ENCODE measurements around the gene PLA2G2F.

Gene PLA2G2F

GRCh38 chr1:20178634-20179370 is 39.7 kb downstream of the PLA2G2F start:
- Mint-ChIP-seq H3K36me3 (ENCODE audit: insufficient read depth) (peaks cover 3% of the 10 kb centered on the region), H3K27ac (peak overlapping the region in 1 of 2 donors; percentile 17), H3K9me3 (peaks cover 2 to 12% of the 10 kb centered on the region in 2 donors), H3K4me1 (ENCODE audit: low read depth in 2 of 2) (no peaks in the 10 kb centered on the region), H3K27me3 (no peaks in the 10 kb centered on the region), H3K4me3 (no peak overlapping the region)
- no peak for DNase-seq
- no peak for ATAC-seq (replicated peaks)

DNA sequence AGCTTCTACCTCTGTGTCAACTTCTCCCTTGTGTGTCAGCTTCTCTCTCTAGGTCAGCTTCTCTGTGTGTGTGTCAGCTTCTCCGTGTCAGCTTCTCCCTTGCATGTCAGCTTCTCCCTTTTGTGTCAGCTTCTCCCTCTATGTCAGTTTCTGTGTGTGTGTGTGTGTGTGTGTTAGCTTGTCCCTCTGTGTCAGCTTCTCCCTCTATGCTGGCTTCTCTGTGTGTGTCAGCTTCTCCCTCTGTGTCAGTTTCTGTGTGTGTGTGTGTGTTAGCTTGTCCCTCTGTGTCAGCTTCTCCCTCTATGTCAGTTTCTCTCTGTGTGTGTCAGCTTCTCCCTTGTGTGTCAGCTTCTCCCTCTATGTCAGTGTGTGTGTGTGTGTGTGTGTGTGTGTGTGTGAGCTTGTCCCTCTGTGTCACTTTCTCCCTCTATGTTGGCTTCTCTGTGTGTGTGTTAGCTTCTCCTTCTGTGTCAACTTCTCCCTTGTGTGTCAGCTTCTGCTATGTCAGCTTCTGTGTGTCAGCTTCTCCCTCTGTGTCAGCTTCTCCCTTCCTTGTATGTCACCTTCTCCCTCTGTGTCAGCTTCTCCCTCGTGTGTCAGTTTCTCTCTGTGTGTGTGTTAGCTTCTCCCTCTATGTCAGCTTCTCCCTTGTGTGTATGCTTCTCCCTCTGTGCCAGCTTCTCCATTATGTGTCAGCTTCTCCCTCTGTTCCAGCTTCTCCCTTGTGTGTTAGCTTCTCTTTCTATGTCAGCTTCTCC is 40.4 kb downstream of the PLA2G2F start:
- peaks cover 2 to 12% of the 10 kb centered on the region in 2 donors for H3K9me3 Mint-ChIP-seq
- peaks cover 2 to 3% of the 10 kb centered on the region in 2 donors for H3K4me1 Mint-ChIP-seq (ENCODE audit: low read depth in 2 of 2)
- peak overlapping the region in 1 of 2 donors; percentile 17 for H3K27ac Mint-ChIP-seq
- H3K36me3 Mint-ChIP-seq (ENCODE audit: insufficient read depth), result peaks cover 3% of the 10 kb centered on the region
- no peaks in the 10 kb centered on the region for H3K27me3 Mint-ChIP-seq
- DNase-seq (no peak), ATAC-seq (replicated peaks) (no peak)
- H3K4me3 Mint-ChIP-seq, result no peak overlapping the region

DNA sequence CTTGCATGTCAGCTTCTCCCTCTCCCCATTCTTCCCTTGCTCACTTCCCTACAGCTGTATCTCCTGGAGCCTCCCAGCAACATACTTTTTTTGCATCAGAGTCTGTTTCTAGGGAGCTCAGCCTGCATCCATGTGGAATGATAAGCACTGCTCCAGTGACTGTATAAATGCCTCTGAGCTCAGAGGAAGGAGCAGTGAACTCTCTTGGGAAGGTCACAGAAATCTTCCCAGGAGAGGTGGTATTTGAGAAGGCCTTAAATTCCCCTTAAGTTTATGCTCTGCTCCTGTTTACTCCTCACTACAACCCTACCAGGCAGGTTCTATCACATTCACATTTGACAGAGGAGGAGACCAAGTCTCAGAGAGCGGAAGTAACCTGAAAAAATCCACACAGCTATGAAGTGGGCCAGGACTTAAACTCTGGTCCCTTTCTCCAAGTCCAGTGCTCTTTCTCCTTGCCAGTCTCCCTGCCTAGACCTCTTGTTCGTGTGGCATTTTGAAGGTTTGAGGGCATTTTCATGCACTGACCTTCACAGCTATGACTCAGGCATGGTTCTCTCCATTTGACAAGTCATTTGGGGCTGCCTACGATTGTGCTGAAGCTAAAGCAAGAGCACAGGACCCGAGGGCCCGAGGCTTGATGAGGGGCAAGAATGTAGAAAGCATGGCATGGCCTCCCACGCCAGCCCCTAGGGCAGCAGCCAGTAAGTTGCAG is 41.2 kb downstream of the PLA2G2F start:
- Mint-ChIP-seq H3K27me3 (no peaks in the 10 kb centered on the region), H3K4me3 (no peak overlapping the region)
- ATAC-seq (replicated peaks), result no peak

DNA sequence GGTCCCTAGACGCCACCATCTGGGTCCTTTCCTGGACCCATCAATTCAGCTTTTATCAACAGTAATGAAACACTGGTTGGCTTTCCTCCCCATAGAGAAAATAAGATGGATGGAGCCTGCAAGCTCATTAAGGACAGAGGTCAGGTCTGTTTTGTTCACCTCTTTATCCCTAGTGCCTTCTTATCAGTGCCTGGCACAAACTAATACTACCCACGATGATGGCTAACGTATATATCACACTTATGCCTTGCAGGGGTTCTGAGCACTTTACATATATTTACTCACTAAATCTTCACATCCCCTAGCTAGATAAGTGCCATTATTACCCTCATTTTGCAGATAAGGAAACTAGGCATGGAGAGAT is 41.7 kb downstream of the PLA2G2F start:
- Mint-ChIP-seq H3K4me1 (ENCODE audit: low read depth in 2 of 2) (peaks cover 11 to 12% of the 10 kb centered on the region in 2 donors), H3K27me3 (no peaks in the 10 kb centered on the region), H3K36me3 (ENCODE audit: insufficient read depth) (peaks cover 6% of the 10 kb centered on the region), H3K9me3 (peaks cover 2 to 12% of the 10 kb centered on the region in 2 donors), H3K27ac (no peak overlapping the region), H3K4me3 (no peak overlapping the region)
- ATAC-seq (replicated peaks), result no peak
- DNase-seq, result no peak

More for the DNA sequence above, 41.2 kb downstream of the PLA2G2F start:
- H3K27ac Mint-ChIP-seq, result no peak overlapping the region
- peaks cover 9 to 10% of the 10 kb centered on the region in 2 donors for H3K4me1 Mint-ChIP-seq (ENCODE audit: low read depth in 2 of 2)
- peaks cover 2 to 12% of the 10 kb centered on the region in 2 donors for H3K9me3 Mint-ChIP-seq
- no peak for DNase-seq
- H3K36me3 Mint-ChIP-seq (ENCODE audit: insufficient read depth), result peaks cover 4% of the 10 kb centered on the region

DNA sequence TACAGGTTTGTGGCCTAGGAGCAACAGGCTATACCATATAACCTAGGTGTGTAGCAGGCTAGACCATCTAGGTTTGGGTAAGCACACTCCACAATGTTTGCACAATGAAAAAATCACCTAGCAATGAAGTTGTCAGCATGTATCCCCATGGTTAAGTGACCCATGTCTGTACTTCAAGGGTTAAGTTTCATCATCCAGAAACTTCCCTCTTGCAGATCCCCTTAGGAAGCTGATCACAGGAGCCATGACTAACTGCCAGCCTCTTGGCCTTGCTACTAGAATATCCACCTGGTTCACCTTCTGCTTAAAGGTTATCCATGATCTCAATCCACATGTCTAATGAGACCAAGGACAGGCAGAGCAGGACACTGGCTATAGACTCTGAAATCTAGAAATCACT is 43.3 kb downstream of the PLA2G2F start:
- peaks cover 2 to 12% of the 10 kb centered on the region in 2 donors for H3K9me3 Mint-ChIP-seq
- no peak for DNase-seq
- H3K36me3 Mint-ChIP-seq (ENCODE audit: insufficient read depth), result peaks cover 8% of the 10 kb centered on the region
- H3K4me1 Mint-ChIP-seq (ENCODE audit: low read depth in 2 of 2), result peaks cover 22% of the 10 kb centered on the region in 2 donors
- H3K4me3 Mint-ChIP-seq, result no peak overlapping the region
- no peak for ATAC-seq (replicated peaks)
- H3K27ac Mint-ChIP-seq, result no peak overlapping the region
- no peaks in the 10 kb centered on the region for H3K27me3 Mint-ChIP-seq

DNA sequence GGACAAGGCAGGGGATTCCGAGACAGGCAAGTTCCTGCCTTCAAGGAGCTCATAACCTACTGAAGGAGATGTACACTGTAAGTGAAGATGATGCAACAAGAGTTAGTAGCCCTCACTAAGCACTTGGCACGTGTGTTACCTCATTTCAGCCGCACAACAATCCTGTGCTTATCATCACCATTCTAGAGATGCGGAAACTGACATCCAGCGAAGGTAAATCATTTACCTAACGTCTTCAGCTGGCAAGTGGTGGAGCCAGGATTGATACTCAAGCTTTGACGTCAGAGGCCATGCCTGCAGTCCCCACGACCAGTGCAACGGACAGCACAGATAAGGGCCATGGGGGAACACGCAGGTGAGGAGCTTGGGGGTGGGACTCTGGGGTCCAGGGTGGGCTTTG is 43.9 kb downstream of the PLA2G2F start:
- Mint-ChIP-seq H3K27ac (peak overlapping the region in 1 of 2 donors; percentile 56), H3K9me3 (peaks cover 2 to 12% of the 10 kb centered on the region in 2 donors), H3K36me3 (ENCODE audit: insufficient read depth) (peaks cover 8% of the 10 kb centered on the region), H3K27me3 (no peaks in the 10 kb centered on the region), H3K4me3 (no peak overlapping the region), H3K4me1 (ENCODE audit: low read depth in 2 of 2) (peaks cover 28 to 29% of the 10 kb centered on the region in 2 donors)
- ATAC-seq (replicated peaks) (no peak), DNase-seq (no peak)

DNA sequence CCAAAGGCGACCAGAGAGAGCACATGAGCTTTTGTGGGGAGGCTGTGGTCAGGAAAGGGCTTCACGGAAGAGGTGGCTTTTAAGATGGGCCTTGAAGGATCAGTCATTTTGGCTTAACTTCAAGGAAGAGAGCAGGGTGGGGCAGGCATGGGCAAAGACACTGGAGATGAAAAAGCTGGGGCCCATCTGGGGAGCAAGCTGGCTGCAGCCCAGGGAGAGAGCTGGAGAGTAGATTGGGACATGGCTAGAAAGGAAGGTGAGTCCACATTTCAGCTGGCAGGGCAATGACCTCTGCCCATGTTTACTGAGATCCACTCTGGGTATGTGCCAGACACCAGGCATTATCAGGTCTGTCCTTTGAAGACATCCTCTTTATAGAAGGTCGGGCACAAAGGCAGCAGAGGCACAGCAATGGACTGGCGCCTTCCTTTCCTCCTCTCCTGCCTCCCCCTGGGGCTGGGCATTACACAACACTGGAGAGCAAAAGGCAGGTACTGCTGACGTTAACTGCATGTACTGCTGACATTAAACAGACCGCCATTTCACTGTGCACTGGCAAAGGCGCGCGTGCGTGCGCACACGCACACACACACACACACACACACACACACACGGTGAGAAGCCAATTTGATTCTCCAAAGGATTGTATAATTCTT is 44.6 kb downstream of the PLA2G2F start:
- Mint-ChIP-seq H3K4me1 (ENCODE audit: low read depth in 2 of 2) (peaks cover 34 to 35% of the 10 kb centered on the region in 2 donors), H3K36me3 (ENCODE audit: insufficient read depth) (peaks cover 8% of the 10 kb centered on the region), H3K4me3 (no peak overlapping the region), H3K27ac (peak overlapping the region; percentile 7 to 56), H3K9me3 (peaks cover 2 to 12% of the 10 kb centered on the region in 2 donors), H3K27me3 (no peaks in the 10 kb centered on the region)
- no peak for DNase-seq
- no peak for ATAC-seq (replicated peaks)

GRCh38 chr1:20184481-20184900 is 45.4 kb downstream of the PLA2G2F start:
- Mint-ChIP-seq H3K36me3 (ENCODE audit: insufficient read depth) (peaks cover 5% of the 10 kb centered on the region), H3K9me3 (peaks cover under 1 to 9% of the 10 kb centered on the region in 2 donors), H3K4me1 (ENCODE audit: low read depth in 2 of 2) (peaks cover 34 to 35% of the 10 kb centered on the region in 2 donors), H3K4me3 (peak overlapping the region in 1 of 2 donors; percentile 67), H3K27ac (peak overlapping the region; percentile 56 to 69), H3K27me3 (peaks cover 0 to 4% of the 10 kb centered on the region in 2 donors)
- no peak for ATAC-seq (replicated peaks)
- DNase-seq, result no peak

DNA sequence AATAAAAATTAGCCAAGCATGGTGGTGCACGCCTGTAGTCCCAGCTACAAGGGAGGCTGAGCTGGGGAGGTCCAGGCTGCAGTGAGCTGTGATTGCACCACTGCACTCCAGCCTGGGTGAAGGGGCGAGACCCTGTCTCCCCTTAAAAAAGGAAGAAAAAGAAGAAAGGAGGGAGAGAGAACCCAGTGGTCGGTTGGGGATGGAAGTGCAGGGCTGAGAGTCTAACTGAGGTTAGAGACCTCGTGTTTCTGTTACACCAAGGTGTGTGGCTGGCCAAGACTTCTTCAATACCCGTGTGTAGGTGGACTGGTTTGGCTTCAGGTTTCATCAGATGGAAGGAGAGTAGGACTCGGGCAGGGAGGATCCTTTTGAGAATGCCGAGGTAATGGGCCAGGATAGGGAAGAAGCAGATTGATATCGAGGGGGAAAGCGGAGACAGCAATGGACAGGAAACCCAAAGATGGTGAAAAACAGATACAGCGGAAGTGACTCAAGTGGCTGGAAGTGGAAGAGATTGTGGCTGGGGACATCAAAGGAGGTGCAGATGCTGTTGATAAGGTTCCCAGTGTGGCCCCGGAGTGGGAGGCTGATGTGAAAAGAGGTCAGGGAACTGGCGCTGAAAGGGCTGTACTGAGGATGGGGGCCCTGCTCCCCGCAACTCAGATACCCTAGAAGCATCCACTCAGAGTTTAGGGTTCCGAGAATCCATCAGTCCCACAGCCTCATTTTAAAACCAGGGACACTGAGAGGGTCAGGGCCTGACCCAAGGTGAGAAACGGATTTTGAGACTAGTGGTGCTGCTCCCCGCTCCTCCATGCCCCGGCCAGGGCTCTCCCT is 46.1 kb downstream of the PLA2G2F start:
- peak overlapping the region; percentile 67 to 76 for H3K4me3 Mint-ChIP-seq
- H3K4me1 Mint-ChIP-seq (ENCODE audit: low read depth in 2 of 2), result peaks cover 34 to 35% of the 10 kb centered on the region in 2 donors
- H3K27ac Mint-ChIP-seq, result peak overlapping the region; percentile 56 to 69
- peak; percentile 82 for ATAC-seq (replicated peaks)
- peaks cover 5% of the 10 kb centered on the region for H3K36me3 Mint-ChIP-seq (ENCODE audit: insufficient read depth)
- peaks cover 0 to 4% of the 10 kb centered on the region in 2 donors for H3K27me3 Mint-ChIP-seq
- DNase-seq, result peak; percentile 50 to 53 (median 51)
- H3K9me3 Mint-ChIP-seq, result peaks cover 0 to 1% of the 10 kb centered on the region in 2 donors

DNA sequence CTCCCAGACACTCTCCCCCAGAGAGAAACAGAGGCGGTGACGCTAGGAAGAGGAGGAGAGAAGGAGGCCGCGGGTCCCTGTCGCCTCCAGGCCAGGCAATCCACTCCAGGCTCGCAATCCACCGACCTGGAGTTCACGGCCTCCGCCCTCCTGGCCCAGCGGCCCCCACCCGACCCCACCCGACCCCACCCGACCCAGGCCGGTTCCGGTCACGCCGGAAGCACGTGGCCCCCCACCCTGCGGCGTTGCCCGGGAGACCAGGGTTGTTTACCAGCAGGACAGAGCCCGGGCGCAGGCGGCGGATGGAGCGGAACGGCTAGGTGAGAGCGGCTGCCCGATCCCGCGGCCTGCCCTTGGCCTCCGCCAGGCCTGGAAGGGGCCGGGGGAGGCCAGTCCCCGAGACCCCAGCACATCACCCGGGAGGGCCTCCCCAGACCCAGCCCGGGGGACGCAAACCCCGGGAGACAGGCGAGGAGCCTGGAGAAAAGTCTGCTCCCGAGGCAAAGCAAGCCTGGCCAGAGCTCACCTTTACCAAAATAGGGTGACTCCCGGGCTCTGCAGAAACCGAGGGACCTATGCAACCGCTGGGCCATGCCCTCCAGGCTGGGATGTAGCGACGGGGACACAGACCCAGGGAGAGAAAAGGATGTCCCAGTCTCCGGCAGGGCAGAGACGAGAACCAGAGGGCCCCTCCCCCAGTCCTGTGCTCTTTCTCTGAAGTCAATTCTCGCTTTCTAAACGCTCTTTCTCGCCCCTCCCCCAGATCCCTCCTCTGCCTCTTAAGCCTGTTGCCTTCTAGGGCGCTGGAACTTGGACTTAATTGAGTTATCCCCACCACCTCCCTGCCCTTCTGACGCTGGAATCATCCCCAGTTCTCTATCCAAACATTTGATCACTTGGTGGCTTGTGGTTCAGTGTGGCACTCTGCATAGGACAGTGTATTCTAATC is 47.0 kb downstream of the PLA2G2F start, which contains the start of the genes PLA2G2C and UBXN10:
PLA2G2C (minus strand) TSS at position 685 of the 949 bp plus-strand sequence. CDS start 9,155 bp downstream, outside the sequence.
UBXN10 (plus strand) TSS at position 263 of the 949 bp plus-strand sequence. CDS start 4,466 bp downstream, outside the sequence.
- no peaks in the 10 kb centered on the region for H3K9me3 Mint-ChIP-seq
- DNase-seq (peak; percentile 35 to 46 (median 41)), ATAC-seq (replicated peaks) (peak; percentile 46)
- H3K4me3 Mint-ChIP-seq, result peak within 1 kb of the TSS; percentile 67 to 76
- peak within 1 kb of the TSS; percentile 56 to 69 for H3K27ac Mint-ChIP-seq
- peaks cover 0 to 4% of the 10 kb centered on the region in 2 donors for H3K27me3 Mint-ChIP-seq
- peaks cover 5% of the 10 kb centered on the region for H3K36me3 Mint-ChIP-seq (ENCODE audit: insufficient read depth)
- peaks cover 34 to 35% of the 10 kb centered on the region in 2 donors for H3K4me1 Mint-ChIP-seq (ENCODE audit: low read depth in 2 of 2)

DNA sequence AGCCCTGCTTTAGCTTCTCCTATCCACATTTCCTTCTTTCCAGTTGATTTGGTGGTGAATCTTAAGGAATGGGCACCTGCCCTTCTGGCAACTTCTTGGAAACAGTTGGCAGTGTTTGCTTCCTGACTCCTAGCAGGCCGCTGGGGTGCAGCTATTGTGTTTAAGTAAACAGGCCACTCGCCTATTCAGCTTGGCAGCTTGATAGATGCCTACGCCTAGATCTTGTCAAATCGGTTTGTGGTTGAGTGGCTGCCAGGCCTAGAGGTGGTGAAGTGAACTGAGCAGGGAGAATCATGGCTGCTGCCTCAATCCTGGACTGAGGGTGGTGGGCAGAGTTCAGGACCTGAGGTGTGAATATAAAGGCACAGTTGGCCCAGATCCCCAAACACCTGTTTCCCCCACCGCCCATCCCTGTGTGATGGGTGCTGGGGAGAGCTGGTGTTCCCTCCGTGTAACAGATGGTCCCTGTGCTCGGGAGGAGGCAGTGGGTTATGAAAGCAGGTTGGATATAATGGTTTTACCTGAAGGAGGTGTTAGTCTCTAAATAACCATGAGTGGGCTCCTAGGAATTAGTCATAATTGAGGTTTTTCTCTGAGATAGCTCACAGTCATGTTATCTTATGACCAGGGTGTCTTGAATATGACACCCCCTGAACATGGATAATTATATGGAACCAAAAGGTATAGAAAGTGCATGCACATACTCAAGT is 48.1 kb downstream of the PLA2G2F start:
- H3K27ac Mint-ChIP-seq, result peak overlapping the region; percentile 26 to 56
- H3K36me3 Mint-ChIP-seq (ENCODE audit: insufficient read depth), result peaks cover 5% of the 10 kb centered on the region
- peaks cover 34 to 35% of the 10 kb centered on the region in 2 donors for H3K4me1 Mint-ChIP-seq (ENCODE audit: low read depth in 2 of 2)
- peaks cover 1 to 4% of the 10 kb centered on the region in 2 donors for H3K27me3 Mint-ChIP-seq
- DNase-seq, result peak; percentile 9 to 36 (median 31)
- ATAC-seq (replicated peaks), result peak; percentile 51
- peak overlapping the region; percentile 67 to 76 for H3K4me3 Mint-ChIP-seq
- H3K9me3 Mint-ChIP-seq, result no peaks in the 10 kb centered on the region
